ENCODE measurements around the gene CLCF1. TPM values are rescaled to one million over a fixed set of nuclear protein-coding genes. Genes with fewer than 3 reads are reported as not detected.
A peak's percentile ranks its signal among the peaks of the same experiment; 100 is the strongest.

CLCF1 gene
- total and polyA plus RNA-seq, 5 donors from 2014 or later, result 0.10 to 3.0 (median 0.42) TPM

- peak overlapping the region; percentile 54 for H3K4me3 ChIP-seq (ENCODE audit: low read depth, low read length)
Observed at GRCh38 chr11:67354075-67355022, 19.0 kb downstream of the CLCF1 start.

GRCh38 chr11:67353317-67354074, 19.9 kb downstream of the CLCF1 start, which contains the start of gene POLD4:
Gene POLD4, minus strand, starts transcription at chr11:67353546. Its CDS starts 147 bp downstream, at chr11:67353399.
- no peaks in the 10 kb centered on the region for H3K36me3 Mint-ChIP-seq
- peaks cover 58% of the 10 kb centered on the region for H3K4me1 ChIP-seq (ENCODE audit: control insufficient read depth, insufficient read depth, low read length, poor library complexity, severe bottlenecking)
- H3K27me3 ChIP-seq (ENCODE audit: control insufficient read depth, insufficient read depth, low read length), result no peaks in the 10 kb centered on the region
- H3K9me3 Mint-ChIP-seq, result no peaks in the 10 kb centered on the region
- H3K4me3 Mint-ChIP-seq, result peak within 1 kb of the TSS; percentile 95 to 99 (median 98)
- H3K27ac ChIP-seq (ENCODE audit: insufficient read depth, low read length, poor library complexity, severe bottlenecking), result peak within 1 kb of the TSS; percentile 98
- DNase-seq, result peak; percentile 93 to 97 (median 95)
- peak within 1 kb of the TSS; percentile 97 to 100 (median 100) for H3K27ac Mint-ChIP-seq
- no peaks in the 10 kb centered on the region for H3K9me3 ChIP-seq (ENCODE audit: control insufficient read depth in 2 of 2, low read length in 2 of 2)
- peak; percentile 86 to 90 for ATAC-seq (ENCODE audit: low read depth in 2 of 2)
- H3K4me3 ChIP-seq (ENCODE audit: low read depth, low read length), result peak within 1 kb of the TSS; percentile 73
- no peaks in the 10 kb centered on the region for H3K36me3 ChIP-seq (ENCODE audit: control insufficient read depth, insufficient read depth, low read length)
- H3K27me3 Mint-ChIP-seq, result peaks cover 7% of the 10 kb centered on the region
- peaks cover 5 to 75% (median 46%) of the 10 kb centered on the region in 4 donors for H3K4me1 Mint-ChIP-seq

More at GRCh38 chr11:67354075-67355022, 19.0 kb downstream of the CLCF1 start:
- Histone ChIP-seq H3K4me1 (ENCODE audit: control insufficient read depth, insufficient read depth, low read length, poor library complexity, severe bottlenecking) (peaks cover 58% of the 10 kb centered on the region), H3K36me3 (ENCODE audit: control insufficient read depth, insufficient read depth, low read length) (no peaks in the 10 kb centered on the region), H3K27ac (ENCODE audit: insufficient read depth, low read length, poor library complexity, severe bottlenecking) (peak overlapping the region; percentile 98), H3K9me3 (ENCODE audit: control insufficient read depth in 2 of 2, low read length in 2 of 2) (no peaks in the 10 kb centered on the region), H3K27me3 (ENCODE audit: control insufficient read depth, insufficient read depth, low read length) (no peaks in the 10 kb centered on the region)
- ATAC-seq (ENCODE audit: low read depth in 2 of 2), result no peak
- H3K4me3 Mint-ChIP-seq, result peak overlapping the region; percentile 95 to 99 (median 97)
- peaks cover 9% of the 10 kb centered on the region for H3K27me3 Mint-ChIP-seq
- H3K9me3 Mint-ChIP-seq, result no peaks in the 10 kb centered on the region
- no peaks in the 10 kb centered on the region for H3K36me3 Mint-ChIP-seq
- DNase-seq, result peak in 1 of 3 donors; percentile 42
- peak overlapping the region; percentile 97 to 100 (median 98) for H3K27ac Mint-ChIP-seq
- peaks cover 5 to 68% (median 42%) of the 10 kb centered on the region in 4 donors for H3K4me1 Mint-ChIP-seq

GRCh38 chr11:67352546-67353316, 20.7 kb downstream of the CLCF1 start:
- Histone ChIP-seq H3K4me1 (ENCODE audit: control insufficient read depth, insufficient read depth, low read length, poor library complexity, severe bottlenecking) (peaks cover 58% of the 10 kb centered on the region), H3K4me3 (ENCODE audit: low read depth, low read length) (peak overlapping the region; percentile 64), H3K36me3 (ENCODE audit: control insufficient read depth, insufficient read depth, low read length) (no peaks in the 10 kb centered on the region), H3K27me3 (ENCODE audit: control insufficient read depth, insufficient read depth, low read length) (no peaks in the 10 kb centered on the region), H3K27ac (ENCODE audit: insufficient read depth, low read length, poor library complexity, severe bottlenecking) (peak overlapping the region; percentile 98), H3K9me3 (ENCODE audit: control insufficient read depth in 2 of 2, low read length in 2 of 2) (no peaks in the 10 kb centered on the region)
- ATAC-seq (ENCODE audit: low read depth in 2 of 2) (peak; percentile 55 to 59), DNase-seq (peak in 2 of 3 donors; percentile 50 to 90)
- H3K27ac Mint-ChIP-seq, result peak overlapping the region; percentile 97 to 100 (median 100)
- H3K4me1 Mint-ChIP-seq, result peaks cover 5 to 77% (median 43%) of the 10 kb centered on the region in 4 donors
- H3K4me3 Mint-ChIP-seq, result peak overlapping the region; percentile 95 to 99 (median 98)
- H3K36me3 Mint-ChIP-seq, result no peaks in the 10 kb centered on the region
- H3K9me3 Mint-ChIP-seq, result no peaks in the 10 kb centered on the region
- H3K27me3 Mint-ChIP-seq, result peaks cover 4% of the 10 kb centered on the region

GRCh38 chr11:67351275-67352005, 22.0 kb downstream of the CLCF1 start:
- peaks cover 5 to 76% (median 38%) of the 10 kb centered on the region in 4 donors for H3K4me1 Mint-ChIP-seq
- no peaks in the 10 kb centered on the region for H3K36me3 Mint-ChIP-seq
- Histone ChIP-seq H3K4me1 (ENCODE audit: control insufficient read depth, insufficient read depth, low read length, poor library complexity, severe bottlenecking) (peaks cover 52% of the 10 kb centered on the region), H3K27ac (ENCODE audit: insufficient read depth, low read length, poor library complexity, severe bottlenecking) (peak overlapping the region; percentile 98), H3K27me3 (ENCODE audit: control insufficient read depth, insufficient read depth, low read length) (no peaks in the 10 kb centered on the region), H3K36me3 (ENCODE audit: control insufficient read depth, insufficient read depth, low read length) (no peaks in the 10 kb centered on the region), H3K4me3 (ENCODE audit: low read depth, low read length) (peak overlapping the region; percentile 33), H3K9me3 (ENCODE audit: control insufficient read depth in 2 of 2, low read length in 2 of 2) (no peaks in the 10 kb centered on the region)
- no peaks in the 10 kb centered on the region for H3K27me3 Mint-ChIP-seq
- ATAC-seq (ENCODE audit: low read depth in 2 of 2) (no peak), DNase-seq (peak; percentile 61 to 85 (median 66))
- peak overlapping the region; percentile 85 to 98 (median 93) for H3K4me3 Mint-ChIP-seq
- peak overlapping the region; percentile 93 to 96 (median 94) for H3K27ac Mint-ChIP-seq
- H3K9me3 Mint-ChIP-seq, result no peaks in the 10 kb centered on the region

- Histone ChIP-seq H3K4me1 (ENCODE audit: control insufficient read depth, insufficient read depth, low read length, poor library complexity, severe bottlenecking) (peaks cover 58% of the 10 kb centered on the region), H3K27me3 (ENCODE audit: control insufficient read depth, insufficient read depth, low read length) (no peaks in the 10 kb centered on the region), H3K4me3 (ENCODE audit: low read depth, low read length) (no peak overlapping the region), H3K27ac (ENCODE audit: insufficient read depth, low read length, poor library complexity, severe bottlenecking) (no peak overlapping the region), H3K36me3 (ENCODE audit: control insufficient read depth, insufficient read depth, low read length) (no peaks in the 10 kb centered on the region), H3K9me3 (ENCODE audit: control insufficient read depth in 2 of 2, low read length in 2 of 2) (no peaks in the 10 kb centered on the region)
- Mint-ChIP-seq H3K9me3 (no peaks in the 10 kb centered on the region), H3K4me1 (peaks cover 11 to 84% (median 45%) of the 10 kb centered on the region in 4 donors), H3K27me3 (no peaks in the 10 kb centered on the region), H3K27ac (peak overlapping the region in 2 of 3 donors; percentile 72 to 76), H3K36me3 (no peaks in the 10 kb centered on the region), H3K4me3 (peak overlapping the region in 2 of 4 donors; percentile 18 to 54)
- ATAC-seq (ENCODE audit: low read depth in 2 of 2) (no peak), DNase-seq (no peak)
Observed at GRCh38 chr11:67349928-67350465, 23.4 kb downstream of the CLCF1 start.

- peak overlapping the region in 1 of 4 donors; percentile 48 for H3K4me3 Mint-ChIP-seq
- ATAC-seq (ENCODE audit: low read depth in 2 of 2), result no peak
- H3K27me3 Mint-ChIP-seq, result no peaks in the 10 kb centered on the region
- H3K4me3 ChIP-seq (ENCODE audit: low read depth, low read length), result no peak overlapping the region
- H3K36me3 ChIP-seq (ENCODE audit: control insufficient read depth, insufficient read depth, low read length), result no peaks in the 10 kb centered on the region
- peaks cover 58% of the 10 kb centered on the region for H3K4me1 ChIP-seq (ENCODE audit: control insufficient read depth, insufficient read depth, low read length, poor library complexity, severe bottlenecking)
- no peaks in the 10 kb centered on the region for H3K27me3 ChIP-seq (ENCODE audit: control insufficient read depth, insufficient read depth, low read length)
- peaks cover 11 to 84% (median 45%) of the 10 kb centered on the region in 4 donors for H3K4me1 Mint-ChIP-seq
- no peak for DNase-seq
- peak overlapping the region; percentile 72 to 97 (median 76) for H3K27ac Mint-ChIP-seq
- H3K9me3 Mint-ChIP-seq, result no peaks in the 10 kb centered on the region
- H3K9me3 ChIP-seq (ENCODE audit: control insufficient read depth in 2 of 2, low read length in 2 of 2), result no peaks in the 10 kb centered on the region
- H3K36me3 Mint-ChIP-seq, result no peaks in the 10 kb centered on the region
- H3K27ac ChIP-seq (ENCODE audit: insufficient read depth, low read length, poor library complexity, severe bottlenecking), result no peak overlapping the region
Observed at GRCh38 chr11:67349457-67349856, 23.9 kb downstream of the CLCF1 start.
